Activated gamma-delta T cell (primary cell): ENCODE measurements around the gene TSHZ3.

ENCODE experiments used
- DNase-seq: peaks from one replicate; lab custom pipeline; 2025; lab: John Stamatoyannopoulos, UW

Gene TSHZ3

GRCh38 chr19:31337008-31337914, 12.0 kb downstream of the TSHZ3 start:
- DNase-seq = no peak

GRCh38 chr19:31335716-31336115, 13.5 kb downstream of the TSHZ3 start:
- DNase-seq = no peak

GRCh38 chr19:31334849-31335624, 14.2 kb downstream of the TSHZ3 start:
- DNase-seq = no peak

GRCh38 chr19:31334101-31334848, 15.0 kb downstream of the TSHZ3 start:
- no peak for DNase-seq

- DNase-seq = no peak
Measured at GRCh38 chr19:31332096-31332495, 17.1 kb downstream of the TSHZ3 start.

GRCh38 chr19:31331536-31331935, 17.7 kb downstream of the TSHZ3 start:
- DNase-seq = no peak

- no peak for DNase-seq
Measured at GRCh38 chr19:31330761-31331160, 18.5 kb downstream of the TSHZ3 start.

- no peak for DNase-seq
Measured at GRCh38 chr19:31330237-31330636, 19.0 kb downstream of the TSHZ3 start.

- no peak for DNase-seq
Measured at GRCh38 chr19:31329819-31330218, 19.4 kb downstream of the TSHZ3 start.

- DNase-seq = no peak
Measured at GRCh38 chr19:31328238-31328637, 21.0 kb downstream of the TSHZ3 start.

- no peak for DNase-seq
Measured at GRCh38 chr19:31326329-31327028, 22.8 kb downstream of the TSHZ3 start.

- DNase-seq = no peak
Measured at GRCh38 chr19:31325342-31325741, 23.9 kb downstream of the TSHZ3 start.

- DNase-seq = no peak
Measured at GRCh38 chr19:31319465-31319864, 29.8 kb downstream of the TSHZ3 start.

- DNase-seq = no peak
Measured at GRCh38 chr19:31318790-31319425, 30.3 kb downstream of the TSHZ3 start.

GRCh38 chr19:31317570-31317969, 31.7 kb downstream of the TSHZ3 start:
- DNase-seq = no peak

GRCh38 chr19:31317093-31317492, 32.1 kb downstream of the TSHZ3 start:
- no peak for DNase-seq

- no peak for DNase-seq
Measured at GRCh38 chr19:31316201-31316951, 32.9 kb downstream of the TSHZ3 start.

GRCh38 chr19:31315652-31316051, 33.6 kb downstream of the TSHZ3 start:
- no peak for DNase-seq

GRCh38 chr19:31314849-31315629, 34.2 kb downstream of the TSHZ3 start:
- no peak for DNase-seq

GRCh38 chr19:31314156-31314555, 35.1 kb downstream of the TSHZ3 start:
- no peak for DNase-seq
